K562 (cell line): Measurements from ENCODE around the gene SNCB. TPM values are rescaled to one million over a fixed set of nuclear protein-coding genes. Genes with fewer than 3 reads are reported as not detected.

Experiments used
- ATAC-seq: fragments of 200-7000 bp; cut with Tn5 transposase; 3 replicates; pipeline ENCODE4 v1.9.1; 2020; ENCODE audit warnings: moderate library complexity
- BruUV-seq: library from RNA; stranded (reverse); fragments of 400-500 nt; replicated peaks from 2 replicates; lab custom pipeline; 2021; lab: Mats Ljungman, UMichigan
- CTCF ChIA-PET: fragments of 300-600 bp; formaldehyde crosslinking; extraction: SDS; loops from one replicate; lab custom pipeline; 2021; ENCODE audit warnings: low intra/inter-chr PET ratio; lab: Yijun Ruan, JAX
- POLR2A ChIA-PET: fragments of 300-600, 350-650 bp; sonication (Branson Sonifier 250); formaldehyde crosslinking; extraction: SDS; loops from one replicate; lab custom pipeline; 2021; ENCODE audit warnings: antibody characterized with exemption, inconsistent platforms; lab: Yijun Ruan, JAX
- DNase-seq, 4 experiments: peaks; one replicate each; pipeline versions ENCODE4 v3.0.0 to v3.0.0-alpha.2; 2011 to 2018; ENCODE audit warnings: low spot score in 3 of 4, mixed read lengths in 3 of 4; ENCODE audit errors: extremely low read depth in 1 of 4
- FAIRE-seq: peaks from 2 replicates; lab custom pipeline; 2011; peaks lifted over from hg19 to GRCh38; lab: Jason Lieb, UNC
- H2AFZ ChIP-seq: 2 replicates; pipeline ENCODE4 v1.6.0; 2011; ENCODE audit warnings: low read depth, low read length, control low read depth, inconsistent platforms
- H3K27ac ChIP-seq: fragments of 200-600 bp; 3 replicates; pipeline ENCODE4 v1.8.0; 2011; ENCODE audit warnings: low read depth, mild to moderate bottlenecking, control low read depth, inconsistent platforms, low read length, moderate library complexity, mixed read lengths; ENCODE audit errors: extremely low read depth
- H3K27me3 ChIP-seq, 2 experiments: fragments of 300-600 bp in 1 of 2; 2 replicates in 1 of 2; 3 replicates in 1 of 2; pipeline versions ENCODE4 v1.6.0 to v1.8.0; 2011; ENCODE audit warnings: inconsistent platforms in 2 of 2, low read length in 2 of 2, mild to moderate bottlenecking in 1 of 2, mixed read lengths in 1 of 2, moderate library complexity in 1 of 2; ENCODE audit not compliant: control insufficient read depth in 2 of 2, insufficient read depth in 2 of 2
- H3K36me3 ChIP-seq: fragments of 300-600 bp; 3 replicates; pipeline ENCODE4 v1.8.0; 2011; ENCODE audit warnings: mild to moderate bottlenecking, low read length, inconsistent platforms; ENCODE audit not compliant: control insufficient read depth, insufficient read depth
- H3K4me1 ChIP-seq, 2 experiments: fragments of 200-600 bp in 1 of 2; replicated peaks in 1 of 2; 2 replicates in 1 of 2; 3 replicates in 1 of 2; pipeline versions ENCODE4 v1.5.1 to v1.8.0; 2011; ENCODE audit warnings: inconsistent platforms in 2 of 2, low read length in 2 of 2, mild to moderate bottlenecking in 1 of 2, mixed read lengths in 1 of 2, moderate library complexity in 1 of 2; ENCODE audit not compliant: control insufficient read depth in 2 of 2, insufficient read depth in 2 of 2
- H3K4me2 ChIP-seq: 2 replicates; pipeline ENCODE4 v1.6.1; 2011; ENCODE audit warnings: low read length, control low read depth, inconsistent platforms, mixed read lengths; ENCODE audit not compliant: insufficient read depth
- H3K4me3 ChIP-seq: fragments of 200-600 bp; sonication (generic), shearing (Covaris generic); 2 replicates; pipeline ENCODE4 v1.5.1; 2016; ENCODE audit warnings: control low read depth, inconsistent platforms
- H3K79me2 ChIP-seq: fragments of 200-600 bp; 3 replicates; pipeline ENCODE4 v1.8.0; 2011; ENCODE audit warnings: low read length, inconsistent platforms; ENCODE audit not compliant: control insufficient read depth, insufficient read depth
- H3K9ac ChIP-seq, 2 experiments: 2 replicates each; pipeline versions ENCODE4 v1.6.0 to v1.6.1; 2011; ENCODE audit warnings: low read depth in 2 of 2, low read length in 2 of 2, control low read depth in 1 of 2, inconsistent platforms in 1 of 2, mild to moderate bottlenecking in 1 of 2, mixed read lengths in 1 of 2; ENCODE audit not compliant: insufficient read depth in 1 of 2
- H3K9me1 ChIP-seq: one replicate; pipeline ENCODE4 v1.6.0; 2011; ENCODE audit warnings: inconsistent platforms, mild to moderate bottlenecking, low read length, moderate library complexity; ENCODE audit not compliant: control insufficient read depth, insufficient read depth
- H3K9me3 ChIP-seq: replicated peaks from 2 replicates; pipeline ENCODE4 v1.5.1; 2011; ENCODE audit warnings: low read depth, low read length, inconsistent platforms; ENCODE audit not compliant: control insufficient read depth, insufficient read depth
- H4K20me1 ChIP-seq: replicated peaks from 2 replicates; pipeline ENCODE4 v1.6.1; 2011; ENCODE audit warnings: low read length, inconsistent platforms, mixed read lengths; ENCODE audit not compliant: control insufficient read depth, insufficient read depth
- MGA ChIP-seq: fragments of 450-650 bp; IDR thresholded peaks from 2 replicates; pipeline ENCODE4 v1.6.1; 2016; ENCODE audit warnings: mild to moderate bottlenecking, moderate library complexity
- NRF1 ChIP-seq, 2 experiments: fragments of 450-650 bp; IDR thresholded peaks in 1 of 2; conservative IDR thresholded peaks in 1 of 2; 2 replicates each; pipeline ENCODE4 v1.6.1; 2014; ENCODE audit warnings: mild to moderate bottlenecking in 2 of 2
- PRDM10 ChIP-seq: fragments of 450-650 bp; IDR thresholded peaks from 2 replicates; pipeline ENCODE4 v1.6.1; 2018; ENCODE audit not compliant: partially characterized antibody
- ZNF778 ChIP-seq: fragments of 450-650 bp; formaldehyde crosslinking; IDR thresholded peaks from 2 replicates; pipeline ENCODE4 v1.4.0; 2020; ENCODE audit warnings: mild to moderate bottlenecking, moderate library complexity
- WGBS: fragments of 100-300 bp; shearing (Covaris generic); methylation state at CpG from one replicate; pipeline ENCODE4 v1.1.6; 2016; ENCODE audit warnings: low coverage, mixed read lengths; ENCODE audit not compliant: insufficient coverage; ENCODE audit errors: missing lambda C conversion rate; 5-methylcytosine and 5-hydroxymethylcytosine counted together
- in situ Hi-C: fragments of 300-500 bp; cut with MboI; formaldehyde crosslinking; loops from 4 replicates; pipeline ENCODE4 v1.15.0; 2018; ENCODE audit warnings: inconsistent platforms, mixed read lengths
- intact Hi-C: fragments of 100-400 bp; cut with micrococcal nuclease; formaldehyde crosslinking; loops from 2 replicates; pipeline ENCODE4 v1.14.2; 2022
- polyA plus RNA-seq, 8 experiments: library from polyadenylated mRNA; depleted of rRNA in 4 of 8; stranded (reverse) in 5 of 8; unstranded in 3 of 8; fragments of >200 nt; fragmentation: Nextera tagmentation in 2 of 8; fragmentation: Illumina TruSeq in 1 of 8; extraction: Ambion mirVana in 2 of 8; extraction: Trizol in 1 of 8; gene quantifications; 2 replicates each; pipeline versions ENCODE4 v1.2.1 to v1.2.3, GENCODE V29; 2011 to 2014; ENCODE audit warnings: inconsistent platforms in 1 of 8, missing spikeins in 1 of 8
- total RNA-seq, 7 experiments: library from RNA; depleted of rRNA in 6 of 7; stranded (reverse); fragments of >200 nt in 6 of 7; fragmentation: Illumina TruSeq in 2 of 7; extraction: Trizol in 2 of 7; gene quantifications; 2 replicates each; pipeline versions ENCODE4 v1.2.1 to v1.2.3, GENCODE V29; 2011 to 2021; ENCODE audit warnings: low replicate concordance in 1 of 7

SNCB gene
- total and polyA plus RNA-seq, 9 of the 15 experiments (the other 6 are each of a cell fraction or from before 2014, with no cell fraction given), result not detected

- Histone ChIP-seq H2AFZ (peak overlapping the region; percentile 67), H3K79me2 (no peaks in the 10 kb centered on the region), H3K9me1 (no peaks in the 10 kb centered on the region), H3K36me3 (no peaks in the 10 kb centered on the region), H3K27ac (no peak overlapping the region), H3K4me3 (peak overlapping the region; percentile 24), H3K4me2 (peak overlapping the region; percentile 55), H3K4me1 (peaks cover 8 to 34% of the 10 kb centered on the region in 2 experiments), H3K27me3 (peaks cover 22 to 60% of the 10 kb centered on the region in 2 experiments), H3K9ac (peak overlapping the region in 1 of 2 experiments; percentile 71; a peak in 2 of 4 replicates), H3K9me3 (no peaks in the 10 kb centered on the region), H4K20me1 (peaks cover 3% of the 10 kb centered on the region; the same call in 1 of the 2 replicates)
- POLR2A ChIA-PET, result interaction anchor here (1.5 kb wide), 1 partner anchor 10 kb away, joined by 4 read pairs; the partner anchor contains the start of genes EIF4E1B and SNCB
- peak; percentile 62 for FAIRE-seq
- in situ Hi-C loops (no loop called here), intact Hi-C loops (no loop called here)
- 2% methylated on average over 25 of the region's 32 CpGs for WGBS
- ATAC-seq, result peak; percentile 33
- CTCF ChIA-PET, result no interaction called here
- peak; percentile 53 to 62 (median 56) for DNase-seq
- no TSS peak for BruUV-seq
- TF ChIP-seq MGA (no peak), NRF1 (conservative IDR thresholded peaks at IDR 0.05 in 1 of 2, IDR thresholded peaks at IDR 0.05 in 1 of 2) (peak; percentile 59 to 60), ZNF778 (CRISPR knock-in tag) (no peak), PRDM10 (peak; percentile 91)
Measured at GRCh38 chr5:176620333-176620981, 9.9 kb downstream of the SNCB start.
